SU-DHL-6 (cell line): Measurements from ENCODE around the gene PTH1R.

Experiments
- H2AFZ ChIP-seq: fragments of 200-600 bp; sonication (generic); 2 replicates; pipeline ENCODE4 v1.6.1; 2014; ENCODE audit warnings: low read depth, mild to moderate bottlenecking, moderate library complexity, mixed read lengths, antibody characterized with exemption, low read length; ENCODE audit not compliant: severe bottlenecking
- H3F3A ChIP-seq: fragments of 200-600 bp; shearing (Covaris generic); 2 replicates; pipeline ENCODE4 v1.6.0; 2016; ENCODE audit warnings: antibody characterized with exemption, mild to moderate bottlenecking; ENCODE audit not compliant: insufficient read depth
- H3K27ac ChIP-seq: fragments of 200-600 bp; sonication (generic); 2 replicates; pipeline ENCODE4 v1.5.1; 2016; ENCODE audit warnings: low read depth, mild to moderate bottlenecking, low read length, moderate library complexity, mixed read lengths
- H3K27me3 ChIP-seq: fragments of 200-600 bp; sonication (generic), shearing (Covaris generic); 2 replicates; pipeline ENCODE4 v1.6.0; 2014; ENCODE audit warnings: mild to moderate bottlenecking, low read length
- H3K36me3 ChIP-seq: fragments of 200-600 bp; sonication (generic); 2 replicates; pipeline ENCODE4 v1.6.1; 2014; ENCODE audit warnings: mild to moderate bottlenecking, low read length, mixed read lengths
- H3K4me2 ChIP-seq: fragments of 300-600, 200-600 bp; shearing (Covaris generic), sonication (generic); 2 replicates; pipeline ENCODE4 v1.6.0; 2014; ENCODE audit warnings: low read length, low read depth, mild to moderate bottlenecking; ENCODE audit not compliant: poor library complexity, severe bottlenecking
- H3K4me3 ChIP-seq: fragments of 200-600 bp; sonication (generic); 2 replicates; pipeline ENCODE4 v1.5.1; 2014; ENCODE audit warnings: antibody characterized with exemption, low read length, mild to moderate bottlenecking, mixed read lengths; ENCODE audit not compliant: insufficient read depth, poor library complexity, severe bottlenecking
- H3K79me2 ChIP-seq: fragments of 200-600 bp; sonication (generic); 2 replicates; pipeline ENCODE4 v1.6.1; 2014; ENCODE audit warnings: mild to moderate bottlenecking, low read length, moderate library complexity; ENCODE audit not compliant: insufficient read depth
- H3K9ac ChIP-seq: fragments of 200-600 bp; sonication (generic); 2 replicates; pipeline ENCODE4 v1.7.0; 2014; ENCODE audit warnings: mild to moderate bottlenecking, low read length
- H3K9me2 ChIP-seq: fragments of 200-600 bp; sonication (generic); replicated peaks from 2 replicates; pipeline ENCODE4 v1.6.1; 2014; ENCODE audit warnings: low read length; ENCODE audit not compliant: insufficient read depth
- H3K9me3 ChIP-seq: fragments of 200-600 bp; sonication (generic); 2 replicates; pipeline ENCODE4 v1.6.1; 2014; ENCODE audit warnings: low read length, mixed read lengths; ENCODE audit not compliant: insufficient read depth
- H4K20me1 ChIP-seq: fragments of 200-600 bp; sonication (generic); 2 replicates; pipeline ENCODE4 v1.6.1; 2014; ENCODE audit warnings: low read depth, mild to moderate bottlenecking, antibody characterized with exemption, low read length, moderate library complexity, mixed read lengths
- EZH2phosphoT487 ChIP-seq: fragments of 200-600 bp; sonication (generic), shearing (Covaris generic); conservative IDR thresholded peaks from 2 replicates; pipeline ENCODE4 v1.6.1; 2018; ENCODE audit warnings: mild to moderate bottlenecking, antibody characterized with exemption, low read length, moderate library complexity, mixed read lengths
- TF ChIP-seq, protein P1 (sequence below): fragments of 200-600 bp; sonication (generic); IDR thresholded peaks from one replicate; pipeline ENCODE4 v1.5.1; 2017; ENCODE audit warnings: antibody characterized with exemption, mild to moderate bottlenecking, low read length, moderate library complexity; ENCODE audit not compliant: insufficient read depth, poor library complexity, severe bottlenecking

Gene PTH1R

DNA sequence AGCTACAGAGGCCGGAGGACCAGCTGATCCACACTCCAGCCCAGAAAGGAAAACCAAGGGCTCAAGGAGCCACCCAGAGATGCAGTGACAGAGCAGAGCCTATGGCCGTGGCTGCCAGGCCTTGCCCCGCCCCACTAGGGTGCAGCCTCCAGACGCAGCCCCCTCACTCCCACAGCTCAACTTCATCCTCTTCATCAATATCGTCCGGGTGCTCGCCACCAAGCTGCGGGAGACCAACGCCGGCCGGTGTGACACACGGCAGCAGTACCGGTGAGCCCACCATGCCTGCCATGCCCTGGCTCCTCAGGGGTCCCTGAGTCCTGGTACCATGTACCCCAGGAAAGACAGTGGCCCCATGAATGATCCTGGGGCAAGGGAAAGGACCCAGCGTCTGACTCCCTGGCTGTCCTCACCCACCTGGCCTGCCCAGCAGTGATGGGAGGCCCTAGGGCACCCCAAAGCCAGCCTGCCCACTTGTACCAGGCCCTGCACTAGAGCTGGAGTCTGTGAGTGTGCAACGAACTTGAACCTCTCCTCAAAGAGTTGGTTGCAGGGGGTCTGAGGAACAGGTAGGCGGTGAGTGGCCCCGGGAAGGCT is 24.2 kb downstream of the PTH1R start:
- Histone ChIP-seq H3K79me2 (no peaks in the 10 kb centered on the region), H3K4me2 (no peak overlapping the region), H3K27ac (no peak overlapping the region), H3K36me3 (no peaks in the 10 kb centered on the region), H3K27me3 (no peaks in the 10 kb centered on the region), H3K9me2 (no peaks in the 10 kb centered on the region), H3F3A (no peaks in the 10 kb centered on the region), H3K9ac (no peak overlapping the region), H3K4me3 (no peak overlapping the region), H2AFZ (no peak overlapping the region), H3K9me3 (no peaks in the 10 kb centered on the region), H4K20me1 (no peaks in the 10 kb centered on the region)
- TF ChIP-seq EZH2phosphoT487: no peak
- TF ChIP-seq, protein P1, sequence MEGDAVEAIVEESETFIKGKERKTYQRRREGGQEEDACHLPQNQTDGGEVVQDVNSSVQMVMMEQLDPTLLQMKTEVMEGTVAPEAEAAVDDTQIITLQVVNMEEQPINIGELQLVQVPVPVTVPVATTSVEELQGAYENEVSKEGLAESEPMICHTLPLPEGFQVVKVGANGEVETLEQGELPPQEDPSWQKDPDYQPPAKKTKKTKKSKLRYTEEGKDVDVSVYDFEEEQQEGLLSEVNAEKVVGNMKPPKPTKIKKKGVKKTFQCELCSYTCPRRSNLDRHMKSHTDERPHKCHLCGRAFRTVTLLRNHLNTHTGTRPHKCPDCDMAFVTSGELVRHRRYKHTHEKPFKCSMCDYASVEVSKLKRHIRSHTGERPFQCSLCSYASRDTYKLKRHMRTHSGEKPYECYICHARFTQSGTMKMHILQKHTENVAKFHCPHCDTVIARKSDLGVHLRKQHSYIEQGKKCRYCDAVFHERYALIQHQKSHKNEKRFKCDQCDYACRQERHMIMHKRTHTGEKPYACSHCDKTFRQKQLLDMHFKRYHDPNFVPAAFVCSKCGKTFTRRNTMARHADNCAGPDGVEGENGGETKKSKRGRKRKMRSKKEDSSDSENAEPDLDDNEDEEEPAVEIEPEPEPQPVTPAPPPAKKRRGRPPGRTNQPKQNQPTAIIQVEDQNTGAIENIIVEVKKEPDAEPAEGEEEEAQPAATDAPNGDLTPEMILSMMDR: no peak

DNA sequence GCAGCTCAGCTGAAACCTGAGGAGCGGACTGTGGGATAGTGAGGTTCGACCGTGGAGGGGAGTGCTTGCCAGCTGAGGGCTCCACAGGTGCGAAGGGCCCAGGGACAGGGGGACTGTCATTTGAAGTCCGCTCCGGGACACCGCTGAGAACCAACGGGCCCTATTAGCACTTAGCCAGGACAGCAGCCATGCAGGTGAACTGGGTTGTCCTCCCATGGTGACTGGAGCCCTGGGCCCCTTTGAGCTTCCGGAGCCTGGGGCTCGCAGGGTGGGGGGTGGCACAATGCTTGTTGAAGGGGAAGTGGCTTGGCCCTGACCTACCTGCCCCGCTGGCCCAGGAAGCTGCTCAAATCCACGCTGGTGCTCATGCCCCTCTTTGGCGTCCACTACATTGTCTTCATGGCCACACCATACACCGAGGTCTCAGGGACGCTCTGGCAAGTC is 24.7 kb downstream of the PTH1R start:
- no peaks in the 10 kb centered on the region for H3K79me2 ChIP-seq
- H3K36me3 ChIP-seq: no peaks in the 10 kb centered on the region
- TF ChIP-seq, protein P1: no peak
- TF ChIP-seq EZH2phosphoT487: no peak
- H3K9me3 ChIP-seq: no peaks in the 10 kb centered on the region
- H3K27me3 ChIP-seq: no peaks in the 10 kb centered on the region
- H4K20me1 ChIP-seq: no peaks in the 10 kb centered on the region
- H3K9me2 ChIP-seq: no peaks in the 10 kb centered on the region
- H3K4me3 ChIP-seq: no peak overlapping the region
- H3K4me2 ChIP-seq: no peak overlapping the region
- no peak overlapping the region for H3K9ac ChIP-seq
- no peaks in the 10 kb centered on the region for H3F3A ChIP-seq
- no peak overlapping the region for H2AFZ ChIP-seq
- no peak overlapping the region for H3K27ac ChIP-seq

DNA sequence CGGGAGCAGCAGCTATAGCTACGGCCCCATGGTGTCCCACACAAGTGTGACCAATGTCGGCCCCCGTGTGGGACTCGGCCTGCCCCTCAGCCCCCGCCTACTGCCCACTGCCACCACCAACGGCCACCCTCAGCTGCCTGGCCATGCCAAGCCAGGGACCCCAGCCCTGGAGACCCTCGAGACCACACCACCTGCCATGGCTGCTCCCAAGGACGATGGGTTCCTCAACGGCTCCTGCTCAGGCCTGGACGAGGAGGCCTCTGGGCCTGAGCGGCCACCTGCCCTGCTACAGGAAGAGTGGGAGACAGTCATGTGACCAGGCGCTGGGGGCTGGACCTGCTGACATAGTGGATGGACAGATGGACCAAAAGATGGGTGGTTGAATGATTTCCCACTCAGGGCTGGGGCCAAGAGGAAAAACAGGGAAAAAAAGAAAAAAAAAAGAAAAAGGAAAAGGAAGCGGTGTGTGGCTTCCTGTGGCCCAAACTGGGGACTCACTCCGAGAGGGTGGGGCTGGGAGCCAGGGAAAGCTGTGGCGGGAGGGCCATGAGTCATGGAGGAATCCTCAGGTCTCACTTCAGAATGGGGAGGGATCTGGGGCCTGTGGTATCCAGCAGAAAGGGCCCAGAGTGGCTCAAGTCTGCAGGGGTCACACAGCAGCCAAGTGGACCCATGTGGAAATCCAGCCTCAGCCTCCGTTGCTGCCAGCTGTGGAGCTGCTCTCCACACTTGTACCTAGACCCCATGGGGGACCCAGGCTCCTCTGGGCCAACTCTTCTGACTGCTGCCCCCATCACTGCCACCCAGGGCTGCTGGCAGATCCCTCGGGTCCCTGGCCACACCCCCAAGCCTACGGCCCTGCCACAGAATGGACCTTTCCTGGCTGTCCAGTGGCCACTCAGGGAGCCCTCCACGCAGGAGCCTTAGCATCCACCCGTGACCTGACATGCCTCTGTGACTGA is 26.1 kb downstream of the PTH1R start:
- no peak overlapping the region for H2AFZ ChIP-seq

More for the DNA sequence above, 26.1 kb downstream of the PTH1R start:
- H4K20me1 ChIP-seq: no peaks in the 10 kb centered on the region
- no peaks in the 10 kb centered on the region for H3K9me2 ChIP-seq
- no peak overlapping the region for H3K9ac ChIP-seq
- no peaks in the 10 kb centered on the region for H3K79me2 ChIP-seq
- no peaks in the 10 kb centered on the region for H3K9me3 ChIP-seq
- no peaks in the 10 kb centered on the region for H3K27me3 ChIP-seq
- H3F3A ChIP-seq: no peaks in the 10 kb centered on the region
- no peak overlapping the region for H3K4me2 ChIP-seq
- H3K27ac ChIP-seq: no peak overlapping the region
- H3K36me3 ChIP-seq: no peaks in the 10 kb centered on the region
- TF ChIP-seq EZH2phosphoT487: no peak
- no peak overlapping the region for H3K4me3 ChIP-seq
